Measurements from ENCODE around the gene RGMB.

- TF ChIP-seq, protein P1, sequence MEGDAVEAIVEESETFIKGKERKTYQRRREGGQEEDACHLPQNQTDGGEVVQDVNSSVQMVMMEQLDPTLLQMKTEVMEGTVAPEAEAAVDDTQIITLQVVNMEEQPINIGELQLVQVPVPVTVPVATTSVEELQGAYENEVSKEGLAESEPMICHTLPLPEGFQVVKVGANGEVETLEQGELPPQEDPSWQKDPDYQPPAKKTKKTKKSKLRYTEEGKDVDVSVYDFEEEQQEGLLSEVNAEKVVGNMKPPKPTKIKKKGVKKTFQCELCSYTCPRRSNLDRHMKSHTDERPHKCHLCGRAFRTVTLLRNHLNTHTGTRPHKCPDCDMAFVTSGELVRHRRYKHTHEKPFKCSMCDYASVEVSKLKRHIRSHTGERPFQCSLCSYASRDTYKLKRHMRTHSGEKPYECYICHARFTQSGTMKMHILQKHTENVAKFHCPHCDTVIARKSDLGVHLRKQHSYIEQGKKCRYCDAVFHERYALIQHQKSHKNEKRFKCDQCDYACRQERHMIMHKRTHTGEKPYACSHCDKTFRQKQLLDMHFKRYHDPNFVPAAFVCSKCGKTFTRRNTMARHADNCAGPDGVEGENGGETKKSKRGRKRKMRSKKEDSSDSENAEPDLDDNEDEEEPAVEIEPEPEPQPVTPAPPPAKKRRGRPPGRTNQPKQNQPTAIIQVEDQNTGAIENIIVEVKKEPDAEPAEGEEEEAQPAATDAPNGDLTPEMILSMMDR (optimal IDR thresholded peaks at IDR 0.05 in 1 of 3, IDR thresholded peaks at IDR 0.05 in 1 of 3, conservative IDR thresholded peaks at IDR 0.05 in 1 of 3; ENCODE audit: extremely low read depth in 1 of 3, insufficient read depth in 2 of 3, low read length in 3 of 3): no peak
- no peak for TF ChIP-seq EZH2 (IDR thresholded peaks at IDR 0.05; ENCODE audit: low read length)
These were observed 20.0 kb upstream of the RGMB start for GRCh38 chr5:98753507-98753906.

Data from keratinocyte (primary cell).